Neural cell (in vitro differentiated cells): ENCODE results near the gene RASAL2.

ENCODE experiments used
- CTCF ChIP-seq: fragments of 450-650 bp; IDR thresholded peaks from 2 replicates; pipeline ENCODE4 v1.5.1; 2014; ENCODE audit warnings: antibody characterized with exemption, mild to moderate bottlenecking, moderate library complexity; ENCODE audit not compliant: poor library complexity, severe bottlenecking
- EP300 ChIP-seq: fragments of 450-650 bp; conservative IDR thresholded peaks from 2 replicates; pipeline ENCODE4 v1.6.1; 2014; ENCODE audit warnings: antibody characterized with exemption, mild to moderate bottlenecking, moderate library complexity; ENCODE audit not compliant: poor library complexity, severe bottlenecking
- EZH2 ChIP-seq: fragments of 200-600, 300-800 bp; shearing (Covaris generic), sonication (generic); IDR thresholded peaks from 2 replicates; pipeline ENCODE4 v1.6.1; 2014; ENCODE audit warnings: antibody characterized with exemption, low read length, borderline replicate concordance, mild to moderate bottlenecking; ENCODE audit not compliant: insufficient read depth, poor library complexity, severe bottlenecking
- MXI1 ChIP-seq: fragments of 450-650 bp; conservative IDR thresholded peaks from 2 replicates; pipeline ENCODE4 v1.6.1; 2014; ENCODE audit warnings: antibody characterized with exemption, mild to moderate bottlenecking; ENCODE audit not compliant: poor library complexity, severe bottlenecking
- POLR2AphosphoS5 ChIP-seq: IDR thresholded peaks from 2 replicates; pipeline ENCODE4 v1.6.1; 2012
- REST ChIP-seq: IDR thresholded peaks from 2 replicates; pipeline ENCODE4 v1.6.1; 2012; ENCODE audit warnings: borderline replicate concordance
- SMC3 ChIP-seq: fragments of 450-650 bp; conservative IDR thresholded peaks from 2 replicates; pipeline ENCODE4 v1.6.1; 2014; ENCODE audit warnings: antibody characterized with exemption, mild to moderate bottlenecking, moderate library complexity; ENCODE audit not compliant: poor library complexity
- TAF1 ChIP-seq: IDR thresholded peaks from 2 replicates; pipeline ENCODE4 v1.6.1; 2012; ENCODE audit warnings: low read depth

GRCh38 chr1:178418284-178418955 is 324.5 kb downstream of the RASAL2 start:
- TF ChIP-seq CTCF (no peak), POLR2AphosphoS5 (no peak), EZH2 (no peak), TAF1 (no peak), REST (no peak), EP300 (no peak), SMC3 (no peak), MXI1 (no peak)
